COLO668 (cell line): ENCODE data around the gene DCXR.
A peak's percentile ranks its signal among the peaks of the same experiment; 100 is the strongest.

Experiments
- DNase-seq: peaks from one replicate; lab custom pipeline; 2025; ENCODE audit not compliant: unreplicated experiment; lab: John Stamatoyannopoulos, UW

Gene DCXR

GRCh38 chr17:82037092-82037888, at the start of gene DCXR:
Gene DCXR (minus strand): TSS chr17:82037697. CDS start chr17:82037682, 15 bp downstream.
- peak; percentile 93 for DNase-seq

- no peak for DNase-seq
Observed at GRCh38 chr17:82085931-82086764, 48.7 kb upstream of the DCXR start.

- no peak for DNase-seq
Observed at GRCh38 chr17:82085031-82085861, 47.7 kb upstream of the DCXR start.

GRCh38 chr17:82084373-82085030, 47.0 kb upstream of the DCXR start:
- DNase-seq = no peak

- no peak for DNase-seq
Observed at GRCh38 chr17:82083533-82084359, 46.2 kb upstream of the DCXR start.

- no peak for DNase-seq
Observed at GRCh38 chr17:82083009-82083408, 45.5 kb upstream of the DCXR start.

GRCh38 chr17:82082456-82082855, 45.0 kb upstream of the DCXR start:
- no peak for DNase-seq

GRCh38 chr17:82081966-82082365, 44.5 kb upstream of the DCXR start:
- DNase-seq = no peak

GRCh38 chr17:82081546-82081945, 44.0 kb upstream of the DCXR start:
- DNase-seq = no peak

GRCh38 chr17:82080789-82081464, 43.4 kb upstream of the DCXR start:
- no peak for DNase-seq

GRCh38 chr17:82080048-82080788, 42.7 kb upstream of the DCXR start:
- DNase-seq = no peak

- DNase-seq = no peak
Observed at GRCh38 chr17:82079001-82079677, 41.6 kb upstream of the DCXR start.

GRCh38 chr17:82078433-82078832, 40.9 kb upstream of the DCXR start:
- DNase-seq = no peak

GRCh38 chr17:82077617-82078358, 40.3 kb upstream of the DCXR start:
- no peak for DNase-seq

GRCh38 chr17:82076785-82077591, 39.5 kb upstream of the DCXR start:
- no peak for DNase-seq

GRCh38 chr17:82076018-82076784, 38.7 kb upstream of the DCXR start:
- DNase-seq = no peak
